K562 (cell line): ENCODE measurements around the gene ARMC12. TPM values are rescaled to one million over a fixed set of nuclear protein-coding genes. Genes with fewer than 3 reads are reported as not detected.

ENCODE experiments used
- ATF7 ChIP-seq: fragments of 450-650 bp; IDR thresholded peaks from 2 replicates; pipeline ENCODE4 v1.7.1; 2014; ENCODE audit warnings: mild to moderate bottlenecking, moderate library complexity
- BCOR ChIP-seq: fragments of 450-650 bp; IDR thresholded peaks from 2 replicates; pipeline ENCODE4 v1.6.1; 2016
- CBFA2T2 ChIP-seq: fragments of 450-650 bp; conservative IDR thresholded peaks from 2 replicates; pipeline ENCODE4 v1.6.1; 2017; ENCODE audit warnings: mild to moderate bottlenecking
- CBFA2T3 ChIP-seq: fragments of 450-650 bp; IDR thresholded peaks from 2 replicates; pipeline ENCODE4 v1.6.1; 2017
- HNRNPH1 ChIP-seq: fragments of 200-400 bp; formaldehyde crosslinking; optimal IDR thresholded peaks from 2 replicates; pipeline ENCODE3; 2017; ENCODE audit warnings: low read depth, mild to moderate bottlenecking, low read length, moderate library complexity
- JUN ChIP-seq, 2 experiments: sonication (generic) in 1 of 2; formaldehyde crosslinking in 1 of 2; IDR thresholded peaks; 2 replicates each; pipeline versions ENCODE4 v1.6.1 to v1.8.0; 2012 to 2022; ENCODE audit warnings: borderline replicate concordance in 2 of 2, mild to moderate bottlenecking in 2 of 2, improper control_type of control experiment in 1 of 2, low read depth in 1 of 2, low read length in 1 of 2, missing genetic modification reagents in 1 of 2
- MTA3 ChIP-seq: fragments of 450-650 bp; formaldehyde crosslinking; IDR thresholded peaks from 2 replicates; pipeline ENCODE4 v1.6.1; 2017; ENCODE audit warnings: mild to moderate bottlenecking, borderline replicate concordance
- OTX1 ChIP-seq: fragments of 450-650 bp; formaldehyde crosslinking; IDR thresholded peaks from 2 replicates; pipeline ENCODE4 v1.4.0; 2022; ENCODE audit warnings: mild to moderate bottlenecking
- PURB ChIP-seq: sonication (generic); formaldehyde crosslinking; IDR thresholded peaks from 2 replicates; pipeline ENCODE4 v1.9.0; 2021; ENCODE audit warnings: low read depth, mild to moderate bottlenecking, missing genetic modification reagents
- TAF15 ChIP-seq: fragments of 200-400 bp; formaldehyde crosslinking; IDR thresholded peaks from 2 replicates; pipeline ENCODE4 v1.6.1; 2017; ENCODE audit warnings: mild to moderate bottlenecking, low read depth, low read length, moderate library complexity
- TCF3 ChIP-seq: sonication (generic); formaldehyde crosslinking; IDR thresholded peaks from 2 replicates; pipeline ENCODE4 v1.4.0; 2020; ENCODE audit warnings: mild to moderate bottlenecking, missing genetic modification reagents
- ZBED1 ChIP-seq: IDR thresholded peaks from 2 replicates; pipeline ENCODE4 v1.6.1; 2014
- polyA plus RNA-seq, 8 experiments: library from polyadenylated mRNA; depleted of rRNA in 4 of 8; stranded (reverse) in 5 of 8; unstranded in 3 of 8; fragments of >200 nt; fragmentation: Nextera tagmentation in 2 of 8; fragmentation: Illumina TruSeq in 1 of 8; extraction: Ambion mirVana in 2 of 8; extraction: Trizol in 1 of 8; gene quantifications; 2 replicates each; pipeline versions ENCODE4 v1.2.1 to v1.2.3, GENCODE V29; 2011 to 2014; ENCODE audit warnings: inconsistent platforms in 1 of 8, missing spikeins in 1 of 8
- total RNA-seq, 7 experiments: library from RNA; depleted of rRNA in 6 of 7; stranded (reverse); fragments of >200 nt in 6 of 7; fragmentation: Illumina TruSeq in 2 of 7; extraction: Trizol in 2 of 7; gene quantifications; 2 replicates each; pipeline versions ENCODE4 v1.2.1 to v1.2.3, GENCODE V29; 2011 to 2021; ENCODE audit warnings: low replicate concordance in 1 of 7
- TF ChIP-seq, protein P1 (sequence below), 3 experiments: fragments of 200-800 bp in 1 of 3; fragments of 250-450 bp in 1 of 3; fragments of 450-650 bp in 1 of 3; sonication (Bioruptor Pico) in 1 of 3; sonication (Bioruptor generic) in 1 of 3; formaldehyde crosslinking in 1 of 3; IDR thresholded peaks; 2 replicates each; pipeline versions ENCODE4 v1.6.1 to v1.8.0; 2016 to 2022; ENCODE audit warnings: mild to moderate bottlenecking in 2 of 3, missing genetic modification characterization in 2 of 3, missing compliant biosample characterization in 1 of 3, moderate library complexity in 1 of 3
- TF ChIP-seq, protein P2 (sequence below): sonication (generic); formaldehyde crosslinking; IDR thresholded peaks from 2 replicates; pipeline ENCODE4 v1.8.0; 2023; ENCODE audit warnings: mild to moderate bottlenecking, missing genetic modification reagents
- TF ChIP-seq, protein P3 (sequence below): fragments of 250-450 bp; sonication (Bioruptor Pico); IDR thresholded peaks from 2 replicates; pipeline ENCODE4 v1.8.0; 2021; ENCODE audit warnings: moderate library complexity, mild to moderate bottlenecking, inconsistent platforms
- TF ChIP-seq, protein P4 (sequence below): fragments of 200-400 bp; formaldehyde crosslinking; IDR thresholded peaks from 2 replicates; pipeline ENCODE4 v1.6.1; 2017; ENCODE audit warnings: mild to moderate bottlenecking, low read depth, low read length, moderate library complexity

ARMC12 gene
- total and polyA plus RNA-seq, 9 of the 15 experiments (the other 6 are each of a cell fraction or from before 2014, with no cell fraction given) = 0.09 to 0.58 (median 0.31) TPM; not detected in 3

DNA sequence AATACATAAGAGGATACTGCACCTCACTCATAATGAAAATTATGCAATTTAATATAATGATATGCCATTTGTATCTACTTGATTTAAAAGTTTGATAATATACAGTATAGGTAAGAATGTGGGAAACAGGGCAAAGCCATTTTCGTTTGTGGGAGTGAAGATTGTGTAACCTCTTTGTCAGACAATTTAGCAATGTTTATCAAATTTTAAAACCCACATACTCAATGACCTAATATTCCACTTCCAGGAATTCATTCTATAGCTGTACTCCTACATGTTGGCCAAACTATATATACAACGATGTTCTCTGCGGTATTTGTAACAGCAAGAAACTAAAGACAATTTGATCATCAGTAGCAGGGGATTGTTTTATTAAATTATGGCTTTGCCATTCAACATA, 30.4 kb upstream of the ARMC12 start (continued):
- TF ChIP-seq, protein P1, sequence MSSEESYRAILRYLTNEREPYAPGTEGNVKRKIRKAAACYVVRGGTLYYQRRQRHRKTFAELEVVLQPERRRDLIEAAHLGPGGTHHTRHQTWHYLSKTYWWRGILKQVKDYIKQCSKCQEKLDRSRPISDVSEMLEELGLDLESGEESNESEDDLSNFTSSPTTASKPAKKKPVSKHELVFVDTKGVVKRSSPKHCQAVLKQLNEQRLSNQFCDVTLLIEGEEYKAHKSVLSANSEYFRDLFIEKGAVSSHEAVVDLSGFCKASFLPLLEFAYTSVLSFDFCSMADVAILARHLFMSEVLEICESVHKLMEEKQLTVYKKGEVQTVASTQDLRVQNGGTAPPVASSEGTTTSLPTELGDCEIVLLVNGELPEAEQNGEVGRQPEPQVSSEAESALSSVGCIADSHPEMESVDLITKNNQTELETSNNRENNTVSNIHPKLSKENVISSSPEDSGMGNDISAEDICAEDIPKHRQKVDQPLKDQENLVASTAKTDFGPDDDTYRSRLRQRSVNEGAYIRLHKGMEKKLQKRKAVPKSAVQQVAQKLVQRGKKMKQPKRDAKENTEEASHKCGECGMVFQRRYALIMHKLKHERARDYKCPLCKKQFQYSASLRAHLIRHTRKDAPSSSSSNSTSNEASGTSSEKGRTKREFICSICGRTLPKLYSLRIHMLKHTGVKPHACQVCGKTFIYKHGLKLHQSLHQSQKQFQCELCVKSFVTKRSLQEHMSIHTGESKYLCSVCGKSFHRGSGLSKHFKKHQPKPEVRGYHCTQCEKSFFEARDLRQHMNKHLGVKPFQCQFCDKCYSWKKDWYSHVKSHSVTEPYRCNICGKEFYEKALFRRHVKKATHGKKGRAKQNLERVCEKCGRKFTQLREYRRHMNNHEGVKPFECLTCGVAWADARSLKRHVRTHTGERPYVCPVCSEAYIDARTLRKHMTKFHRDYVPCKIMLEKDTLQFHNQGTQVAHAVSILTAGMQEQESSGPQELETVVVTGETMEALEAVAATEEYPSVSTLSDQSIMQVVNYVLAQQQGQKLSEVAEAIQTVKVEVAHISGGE (CRISPR knock-in tag; IDR thresholded peaks at IDR 0.05) = no peak
- TF ChIP-seq, protein P2, sequence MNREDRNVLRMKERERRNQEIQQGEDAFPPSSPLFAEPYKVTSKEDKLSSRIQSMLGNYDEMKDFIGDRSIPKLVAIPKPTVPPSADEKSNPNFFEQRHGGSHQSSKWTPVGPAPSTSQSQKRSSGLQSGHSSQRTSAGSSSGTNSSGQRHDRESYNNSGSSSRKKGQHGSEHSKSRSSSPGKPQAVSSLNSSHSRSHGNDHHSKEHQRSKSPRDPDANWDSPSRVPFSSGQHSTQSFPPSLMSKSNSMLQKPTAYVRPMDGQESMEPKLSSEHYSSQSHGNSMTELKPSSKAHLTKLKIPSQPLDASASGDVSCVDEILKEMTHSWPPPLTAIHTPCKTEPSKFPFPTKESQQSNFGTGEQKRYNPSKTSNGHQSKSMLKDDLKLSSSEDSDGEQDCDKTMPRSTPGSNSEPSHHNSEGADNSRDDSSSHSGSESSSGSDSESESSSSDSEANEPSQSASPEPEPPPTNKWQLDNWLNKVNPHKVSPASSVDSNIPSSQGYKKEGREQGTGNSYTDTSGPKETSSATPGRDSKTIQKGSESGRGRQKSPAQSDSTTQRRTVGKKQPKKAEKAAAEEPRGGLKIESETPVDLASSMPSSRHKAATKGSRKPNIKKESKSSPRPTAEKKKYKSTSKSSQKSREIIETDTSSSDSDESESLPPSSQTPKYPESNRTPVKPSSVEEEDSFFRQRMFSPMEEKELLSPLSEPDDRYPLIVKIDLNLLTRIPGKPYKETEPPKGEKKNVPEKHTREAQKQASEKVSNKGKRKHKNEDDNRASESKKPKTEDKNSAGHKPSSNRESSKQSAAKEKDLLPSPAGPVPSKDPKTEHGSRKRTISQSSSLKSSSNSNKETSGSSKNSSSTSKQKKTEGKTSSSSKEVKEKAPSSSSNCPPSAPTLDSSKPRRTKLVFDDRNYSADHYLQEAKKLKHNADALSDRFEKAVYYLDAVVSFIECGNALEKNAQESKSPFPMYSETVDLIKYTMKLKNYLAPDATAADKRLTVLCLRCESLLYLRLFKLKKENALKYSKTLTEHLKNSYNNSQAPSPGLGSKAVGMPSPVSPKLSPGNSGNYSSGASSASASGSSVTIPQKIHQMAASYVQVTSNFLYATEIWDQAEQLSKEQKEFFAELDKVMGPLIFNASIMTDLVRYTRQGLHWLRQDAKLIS (CRISPR knock-in tag) = no peak
- TF ChIP-seq MTA3 (no peak), OTX1 (CRISPR knock-in tag) (no peak), BCOR (no peak), TCF3 (peak; percentile 22; the same call in 1 of the 2 replicates), CBFA2T2 (peak; percentile 2; the same call in 1 of the 2 replicates), ATF7 (peak; percentile 77), HNRNPH1 (no peak), PURB (CRISPR knock-in tag) (no peak), JUN (IDR thresholded peaks at IDR 0.05; ENCODE audit: borderline replicate concordance, low read depth, low read length) (peak; percentile 41; the same call in 1 of the 2 replicates), JUN (CRISPR knock-in tag; IDR thresholded peaks at IDR 0.05; ENCODE audit: borderline replicate concordance) (no peak), TAF15 (no peak), ZBED1 (no peak), CBFA2T3 (0 out of 2 replicates have a peak, but pooled peaks have one; percentile 29)
- TF ChIP-seq, protein P3, sequence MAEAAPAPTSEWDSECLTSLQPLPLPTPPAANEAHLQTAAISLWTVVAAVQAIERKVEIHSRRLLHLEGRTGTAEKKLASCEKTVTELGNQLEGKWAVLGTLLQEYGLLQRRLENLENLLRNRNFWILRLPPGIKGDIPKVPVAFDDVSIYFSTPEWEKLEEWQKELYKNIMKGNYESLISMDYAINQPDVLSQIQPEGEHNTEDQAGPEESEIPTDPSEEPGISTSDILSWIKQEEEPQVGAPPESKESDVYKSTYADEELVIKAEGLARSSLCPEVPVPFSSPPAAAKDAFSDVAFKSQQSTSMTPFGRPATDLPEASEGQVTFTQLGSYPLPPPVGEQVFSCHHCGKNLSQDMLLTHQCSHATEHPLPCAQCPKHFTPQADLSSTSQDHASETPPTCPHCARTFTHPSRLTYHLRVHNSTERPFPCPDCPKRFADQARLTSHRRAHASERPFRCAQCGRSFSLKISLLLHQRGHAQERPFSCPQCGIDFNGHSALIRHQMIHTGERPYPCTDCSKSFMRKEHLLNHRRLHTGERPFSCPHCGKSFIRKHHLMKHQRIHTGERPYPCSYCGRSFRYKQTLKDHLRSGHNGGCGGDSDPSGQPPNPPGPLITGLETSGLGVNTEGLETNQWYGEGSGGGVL (CRISPR knock-in tag) = no peak
- TF ChIP-seq, protein P4, sequence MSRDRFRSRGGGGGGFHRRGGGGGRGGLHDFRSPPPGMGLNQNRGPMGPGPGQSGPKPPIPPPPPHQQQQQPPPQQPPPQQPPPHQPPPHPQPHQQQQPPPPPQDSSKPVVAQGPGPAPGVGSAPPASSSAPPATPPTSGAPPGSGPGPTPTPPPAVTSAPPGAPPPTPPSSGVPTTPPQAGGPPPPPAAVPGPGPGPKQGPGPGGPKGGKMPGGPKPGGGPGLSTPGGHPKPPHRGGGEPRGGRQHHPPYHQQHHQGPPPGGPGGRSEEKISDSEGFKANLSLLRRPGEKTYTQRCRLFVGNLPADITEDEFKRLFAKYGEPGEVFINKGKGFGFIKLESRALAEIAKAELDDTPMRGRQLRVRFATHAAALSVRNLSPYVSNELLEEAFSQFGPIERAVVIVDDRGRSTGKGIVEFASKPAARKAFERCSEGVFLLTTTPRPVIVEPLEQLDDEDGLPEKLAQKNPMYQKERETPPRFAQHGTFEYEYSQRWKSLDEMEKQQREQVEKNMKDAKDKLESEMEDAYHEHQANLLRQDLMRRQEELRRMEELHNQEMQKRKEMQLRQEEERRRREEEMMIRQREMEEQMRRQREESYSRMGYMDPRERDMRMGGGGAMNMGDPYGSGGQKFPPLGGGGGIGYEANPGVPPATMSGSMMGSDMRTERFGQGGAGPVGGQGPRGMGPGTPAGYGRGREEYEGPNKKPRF = no peak
